Glutamatergic neuron (in vitro differentiated cells): Measurements from ENCODE around the gene DGKI. TPM values are rescaled to one million over a fixed set of nuclear protein-coding genes. Genes with fewer than 3 reads are reported as not detected.

ENCODE experiments used
- DNase-seq: peaks from one replicate; pipeline ENCODE4 v3.0.0; 2022
- H3K27ac Mint-ChIP-seq: one replicate; pipeline ENCODE4 v1.8.0; 2020; ENCODE audit warnings: mild to moderate bottlenecking, mixed read lengths, inconsistent platforms; ENCODE audit not compliant: unreplicated experiment
- H3K27me3 Mint-ChIP-seq: one replicate; pipeline ENCODE4 v1.8.0; 2020; ENCODE audit warnings: mild to moderate bottlenecking, moderate library complexity, mixed read lengths, inconsistent platforms; ENCODE audit not compliant: unreplicated experiment
- H3K36me3 Mint-ChIP-seq: one replicate; pipeline ENCODE4 v1.8.0; 2020; ENCODE audit warnings: mild to moderate bottlenecking, mixed read lengths, inconsistent platforms; ENCODE audit not compliant: unreplicated experiment
- H3K4me1 Mint-ChIP-seq: one replicate; pipeline ENCODE4 v1.8.0; 2020; ENCODE audit warnings: mild to moderate bottlenecking, low read depth, mixed read lengths, inconsistent platforms; ENCODE audit not compliant: unreplicated experiment
- H3K4me3 Mint-ChIP-seq: one replicate; pipeline ENCODE4 v1.8.0; 2020; ENCODE audit warnings: mild to moderate bottlenecking, mixed read lengths, inconsistent platforms; ENCODE audit not compliant: unreplicated experiment
- H3K9me3 Mint-ChIP-seq: one replicate; pipeline ENCODE4 v1.8.0; 2020; ENCODE audit warnings: mild to moderate bottlenecking, moderate library complexity, mixed read lengths, inconsistent platforms; ENCODE audit not compliant: unreplicated experiment
- total RNA-seq: library from RNA; stranded (reverse); fragmentation: NEBNext Ultra II Directional; extraction: Animal tissue kit (Norgen Biotek cat#: 25700); gene quantifications from one replicate; pipeline ENCODE4 v1.2.1, GENCODE V29; 2021; ENCODE audit not compliant: unreplicated experiment
- TF ChIP-seq, protein P1 (sequence below): fragments of 200-600 bp; sonication (generic); IDR thresholded peaks from one replicate; pipeline ENCODE4 v1.5.0; 2021; ENCODE audit not compliant: partially characterized antibody, unreplicated experiment

DGKI gene
- total RNA-seq, 1 donor from 2014 or later = 19.4 TPM

- Mint-ChIP-seq H3K9me3 (no peaks in the 10 kb centered on the region), H3K36me3 (no peaks in the 10 kb centered on the region), H3K4me1 (no peaks in the 10 kb centered on the region), H3K27ac (no peak overlapping the region), H3K4me3 (no peak overlapping the region), H3K27me3 (no peaks in the 10 kb centered on the region)
- TF ChIP-seq, protein P1, sequence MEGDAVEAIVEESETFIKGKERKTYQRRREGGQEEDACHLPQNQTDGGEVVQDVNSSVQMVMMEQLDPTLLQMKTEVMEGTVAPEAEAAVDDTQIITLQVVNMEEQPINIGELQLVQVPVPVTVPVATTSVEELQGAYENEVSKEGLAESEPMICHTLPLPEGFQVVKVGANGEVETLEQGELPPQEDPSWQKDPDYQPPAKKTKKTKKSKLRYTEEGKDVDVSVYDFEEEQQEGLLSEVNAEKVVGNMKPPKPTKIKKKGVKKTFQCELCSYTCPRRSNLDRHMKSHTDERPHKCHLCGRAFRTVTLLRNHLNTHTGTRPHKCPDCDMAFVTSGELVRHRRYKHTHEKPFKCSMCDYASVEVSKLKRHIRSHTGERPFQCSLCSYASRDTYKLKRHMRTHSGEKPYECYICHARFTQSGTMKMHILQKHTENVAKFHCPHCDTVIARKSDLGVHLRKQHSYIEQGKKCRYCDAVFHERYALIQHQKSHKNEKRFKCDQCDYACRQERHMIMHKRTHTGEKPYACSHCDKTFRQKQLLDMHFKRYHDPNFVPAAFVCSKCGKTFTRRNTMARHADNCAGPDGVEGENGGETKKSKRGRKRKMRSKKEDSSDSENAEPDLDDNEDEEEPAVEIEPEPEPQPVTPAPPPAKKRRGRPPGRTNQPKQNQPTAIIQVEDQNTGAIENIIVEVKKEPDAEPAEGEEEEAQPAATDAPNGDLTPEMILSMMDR = no peak
- no peak for DNase-seq
Measured at GRCh38 chr7:137484326-137484725, 362.4 kb downstream of the DGKI start.

GRCh38 chr7:137482466-137482865 is 364.3 kb downstream of the DGKI start:
- Mint-ChIP-seq H3K9me3 (no peaks in the 10 kb centered on the region), H3K4me1 (no peaks in the 10 kb centered on the region), H3K4me3 (no peak overlapping the region), H3K36me3 (no peaks in the 10 kb centered on the region), H3K27me3 (peaks cover 1% of the 10 kb centered on the region), H3K27ac (no peak overlapping the region)
- TF ChIP-seq, protein P1 = no peak
- no peak for DNase-seq

DNA sequence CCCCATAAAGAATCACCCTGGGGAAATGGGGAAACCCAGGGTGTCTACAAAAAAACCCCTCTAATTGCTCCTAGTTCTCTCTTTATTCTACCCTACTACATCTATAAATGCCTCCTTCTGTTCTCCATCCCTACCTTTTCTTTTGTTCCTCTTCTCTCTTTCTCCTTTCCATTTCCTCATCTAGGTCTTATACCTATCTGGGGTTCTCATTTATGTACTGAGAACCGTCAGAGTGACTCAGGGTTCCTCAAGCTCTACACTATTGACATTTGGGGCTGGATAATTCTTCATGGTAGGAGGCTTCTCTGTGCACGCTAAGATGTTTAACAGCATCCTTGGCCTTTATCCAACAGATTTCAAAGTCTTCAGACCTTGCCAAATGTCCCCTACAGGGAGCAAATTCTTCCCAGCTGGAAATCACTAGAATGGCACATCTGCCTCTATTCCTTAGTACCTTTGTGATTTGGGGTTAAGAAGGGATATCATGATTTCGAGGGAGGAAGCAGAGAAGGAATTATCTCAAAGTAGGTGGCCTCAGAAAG is 365.9 kb downstream of the DGKI start:
- Mint-ChIP-seq H3K27me3 (peaks cover 1% of the 10 kb centered on the region), H3K9me3 (no peaks in the 10 kb centered on the region), H3K27ac (no peak overlapping the region), H3K36me3 (no peaks in the 10 kb centered on the region), H3K4me1 (no peaks in the 10 kb centered on the region), H3K4me3 (no peak overlapping the region)
- DNase-seq = no peak
- TF ChIP-seq, protein P1 = no peak

DNA sequence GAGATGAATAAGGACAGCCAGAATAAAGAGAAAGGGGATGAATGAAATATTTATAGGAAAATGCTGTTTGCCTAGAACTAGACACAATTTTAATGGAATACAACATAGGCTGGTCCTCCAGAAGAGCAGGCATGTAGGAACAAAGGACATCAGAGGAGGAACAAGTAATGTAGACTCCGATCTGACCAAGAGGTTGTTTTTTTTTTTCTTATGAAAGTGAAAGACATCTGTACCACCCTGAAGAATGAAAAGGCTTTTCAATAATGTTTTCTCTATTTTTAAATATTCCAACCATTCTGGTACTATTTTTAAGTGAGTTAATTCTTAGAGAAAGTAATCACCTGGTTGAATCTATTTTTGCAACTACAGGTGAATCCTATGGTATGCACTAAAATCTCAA is 366.4 kb downstream of the DGKI start:
- TF ChIP-seq, protein P1 = no peak
- Mint-ChIP-seq H3K9me3 (no peaks in the 10 kb centered on the region), H3K4me1 (no peaks in the 10 kb centered on the region), H3K27ac (no peak overlapping the region), H3K36me3 (no peaks in the 10 kb centered on the region), H3K4me3 (no peak overlapping the region), H3K27me3 (peaks cover 1% of the 10 kb centered on the region)
- no peak for DNase-seq

DNA sequence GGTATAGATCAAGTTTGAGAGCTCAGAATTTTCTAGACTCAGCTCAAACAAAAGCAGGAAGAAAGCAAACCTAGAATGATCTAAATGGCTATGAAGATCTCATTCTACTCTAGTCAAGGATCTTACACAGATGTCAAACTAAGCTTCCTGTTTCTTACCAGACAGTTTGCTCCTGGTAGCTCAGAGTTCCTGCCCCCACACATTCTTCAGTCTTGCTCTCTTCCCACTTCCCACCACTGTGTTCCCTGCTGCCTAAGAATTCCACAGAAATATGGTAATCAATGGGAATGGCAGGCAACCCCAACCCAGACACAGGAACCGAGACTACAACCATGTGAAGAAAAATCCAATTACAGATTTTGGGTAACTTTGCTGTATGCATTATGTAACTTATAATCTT is 369.8 kb downstream of the DGKI start:
- no peak for DNase-seq
- Mint-ChIP-seq H3K4me1 (no peaks in the 10 kb centered on the region), H3K36me3 (no peaks in the 10 kb centered on the region), H3K27me3 (peaks cover 1% of the 10 kb centered on the region), H3K27ac (no peak overlapping the region), H3K9me3 (no peaks in the 10 kb centered on the region), H3K4me3 (no peak overlapping the region)
- TF ChIP-seq, protein P1 = no peak
